Neural cell (in vitro differentiated cells): Measurements from ENCODE around the gene COX8A. TPM values are rescaled to one million over a fixed set of nuclear protein-coding genes. Genes with fewer than 3 reads are reported as not detected.
A peak's percentile ranks its signal among the peaks of the same experiment; 100 is the strongest.

Source experiments
- H2AFZ ChIP-seq: fragments of 200-600, 300-800 bp; sonication (generic), shearing (Covaris generic); 2 replicates; pipeline ENCODE4 v1.6.0; 2014; ENCODE audit warnings: low read depth, mild to moderate bottlenecking, antibody characterized with exemption, low read length, moderate library complexity
- H3F3A ChIP-seq: fragments of 200-600 bp; shearing (Covaris generic); 2 replicates; pipeline ENCODE4 v1.6.1; 2016; ENCODE audit warnings: mild to moderate bottlenecking, moderate library complexity, mixed read lengths, antibody characterized with exemption, low read length; ENCODE audit not compliant: insufficient read depth, poor library complexity, severe bottlenecking
- H3K27ac ChIP-seq: fragments of 200-600, 300-800 bp; sonication (generic), shearing (Covaris generic); 2 replicates; pipeline ENCODE4 v1.5.1; 2014; ENCODE audit warnings: mild to moderate bottlenecking, low read length, moderate library complexity
- H3K27me3 ChIP-seq: fragments of 300-800, 200-600 bp; sonication (generic), shearing (Covaris generic); 2 replicates; pipeline ENCODE4 v1.6.0; 2014; ENCODE audit warnings: mild to moderate bottlenecking, low read depth, low read length, moderate library complexity; ENCODE audit not compliant: insufficient read depth
- H3K36me3 ChIP-seq: fragments of 300-800, 200-600 bp; sonication (generic), shearing (Covaris generic); 2 replicates; pipeline ENCODE4 v1.5.1; 2014; ENCODE audit warnings: mild to moderate bottlenecking, antibody characterized with exemption, low read length, moderate library complexity; ENCODE audit not compliant: insufficient read depth
- H3K4me2 ChIP-seq: fragments of 300-800, 200-600 bp; sonication (generic), shearing (Covaris generic); 2 replicates; pipeline ENCODE4 v1.6.0; 2014; ENCODE audit warnings: mild to moderate bottlenecking, low read length
- H3K4me3 ChIP-seq: fragments of 300-800, 200-600 bp; sonication (generic), shearing (Covaris generic); 2 replicates; pipeline ENCODE4 v1.5.1; 2014; ENCODE audit warnings: mild to moderate bottlenecking, low read length, moderate library complexity
- H3K79me2 ChIP-seq: fragments of 200-600 bp; shearing (Covaris generic); replicated peaks from 2 replicates; pipeline ENCODE4 v1.6.0; 2014; ENCODE audit warnings: mild to moderate bottlenecking, low read length, moderate library complexity; ENCODE audit not compliant: insufficient read depth
- H3K9ac ChIP-seq: fragments of 300-800, 200-600 bp; sonication (generic), shearing (Covaris generic); 2 replicates; pipeline ENCODE4 v1.6.1; 2016; ENCODE audit warnings: mild to moderate bottlenecking, low read length, mixed read lengths
- H3K9me2 ChIP-seq: fragments of 200-600 bp; shearing (Covaris generic); 2 replicates; pipeline ENCODE4 v1.6.1; 2016; ENCODE audit warnings: mild to moderate bottlenecking, low read length, mixed read lengths; ENCODE audit not compliant: insufficient read depth
- H3K9me3 ChIP-seq: fragments of 200-600, 300-800 bp; sonication (generic), shearing (Covaris generic); 2 replicates; pipeline ENCODE4 v1.6.1; 2016; ENCODE audit warnings: mild to moderate bottlenecking, mixed run types, low read length, moderate library complexity, mixed read lengths
- H4K20me1 ChIP-seq: fragments of 200-600 bp; shearing (Covaris generic); 2 replicates; pipeline ENCODE4 v1.6.1; 2016; ENCODE audit warnings: mild to moderate bottlenecking, mixed run types; ENCODE audit not compliant: insufficient read depth
- CTCF ChIP-seq: fragments of 450-650 bp; IDR thresholded peaks from 2 replicates; pipeline ENCODE4 v1.5.1; 2014; ENCODE audit warnings: antibody characterized with exemption, mild to moderate bottlenecking, moderate library complexity; ENCODE audit not compliant: poor library complexity, severe bottlenecking
- EP300 ChIP-seq: fragments of 450-650 bp; conservative IDR thresholded peaks from 2 replicates; pipeline ENCODE4 v1.6.1; 2014; ENCODE audit warnings: antibody characterized with exemption, mild to moderate bottlenecking, moderate library complexity; ENCODE audit not compliant: poor library complexity, severe bottlenecking
- EZH2 ChIP-seq: fragments of 200-600, 300-800 bp; shearing (Covaris generic), sonication (generic); IDR thresholded peaks from 2 replicates; pipeline ENCODE4 v1.6.1; 2014; ENCODE audit warnings: antibody characterized with exemption, low read length, borderline replicate concordance, mild to moderate bottlenecking; ENCODE audit not compliant: insufficient read depth, poor library complexity, severe bottlenecking
- MXI1 ChIP-seq: fragments of 450-650 bp; conservative IDR thresholded peaks from 2 replicates; pipeline ENCODE4 v1.6.1; 2014; ENCODE audit warnings: antibody characterized with exemption, mild to moderate bottlenecking; ENCODE audit not compliant: poor library complexity, severe bottlenecking
- POLR2AphosphoS5 ChIP-seq: IDR thresholded peaks from 2 replicates; pipeline ENCODE4 v1.6.1; 2012
- RAD21 ChIP-seq: fragments of 450-650 bp; conservative IDR thresholded peaks from 2 replicates; pipeline ENCODE4 v1.6.1; 2014; ENCODE audit warnings: antibody characterized with exemption, mild to moderate bottlenecking, moderate library complexity
- SMC3 ChIP-seq: fragments of 450-650 bp; conservative IDR thresholded peaks from 2 replicates; pipeline ENCODE4 v1.6.1; 2014; ENCODE audit warnings: antibody characterized with exemption, mild to moderate bottlenecking, moderate library complexity; ENCODE audit not compliant: poor library complexity
- TAF1 ChIP-seq: IDR thresholded peaks from 2 replicates; pipeline ENCODE4 v1.6.1; 2012; ENCODE audit warnings: low read depth
- polyA plus RNA-seq: library from polyadenylated mRNA; depleted of rRNA; stranded (reverse); fragments of >200 nt; gene quantifications from 2 replicates; pipeline ENCODE4 v1.2.3, GENCODE V29; 2014
- TF ChIP-seq, protein P1 (sequence below): IDR thresholded peaks from 2 replicates; pipeline ENCODE4 v1.6.1; 2012; ENCODE audit warnings: borderline replicate concordance

Gene COX8A
- polyA plus RNA-seq, 1 donor from 2014 or later: 863 TPM

DNA sequence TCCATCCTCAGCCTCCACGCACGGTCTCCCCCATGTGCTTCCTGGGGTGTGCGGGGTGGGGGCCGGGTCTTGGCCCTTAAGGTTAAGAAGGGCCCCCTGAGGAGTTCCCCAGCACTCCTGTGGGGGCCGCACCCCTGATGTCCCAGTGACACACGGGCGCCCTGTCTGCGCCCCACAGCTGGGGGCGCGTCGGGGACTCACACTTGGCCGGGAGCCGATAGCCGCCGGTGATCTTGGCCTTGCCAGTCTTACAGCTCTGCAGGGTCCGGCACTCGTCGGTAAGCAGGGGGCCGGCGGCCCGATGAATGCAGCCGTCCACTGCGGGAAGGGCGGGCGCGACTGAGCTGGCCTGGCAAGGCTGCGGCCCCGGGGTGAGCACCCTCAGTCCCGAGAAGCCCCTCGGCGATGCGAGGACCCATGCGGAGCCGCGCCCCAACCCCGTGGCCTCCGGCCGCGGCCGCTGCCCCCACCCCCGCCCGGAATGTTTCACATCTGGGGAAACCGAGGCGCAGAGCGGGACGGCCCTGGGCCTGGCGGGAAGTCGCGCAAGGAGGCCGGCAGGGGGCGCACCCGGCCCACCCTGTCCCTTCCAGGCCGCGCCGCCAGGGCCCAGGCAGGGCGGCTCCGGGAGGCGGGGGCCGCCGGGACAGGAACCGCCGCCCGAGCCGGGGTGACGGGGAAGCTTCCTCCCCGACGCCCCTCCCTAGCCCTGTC, 25.8 kb downstream of the COX8A start:
- TF ChIP-seq RAD21 (peak; percentile 87), CTCF (peak; percentile 82), MXI1 (no peak), SMC3 (peak; percentile 93), POLR2AphosphoS5 (no peak), TAF1 (peak; percentile 29)
- H3K36me3 ChIP-seq: no peaks in the 10 kb centered on the region
- H3K9me2 ChIP-seq: no peaks in the 10 kb centered on the region
- no peaks in the 10 kb centered on the region for H3K9me3 ChIP-seq
- H4K20me1 ChIP-seq: no peaks in the 10 kb centered on the region
- no peaks in the 10 kb centered on the region for H3K27me3 ChIP-seq
- H2AFZ ChIP-seq: no peak overlapping the region
- no peak overlapping the region for H3K4me3 ChIP-seq
- no peaks in the 10 kb centered on the region for H3F3A ChIP-seq
- no peak overlapping the region for H3K4me2 ChIP-seq
- H3K79me2 ChIP-seq: no peaks in the 10 kb centered on the region
- H3K9ac ChIP-seq: no peak overlapping the region
- no peak overlapping the region for H3K27ac ChIP-seq

DNA sequence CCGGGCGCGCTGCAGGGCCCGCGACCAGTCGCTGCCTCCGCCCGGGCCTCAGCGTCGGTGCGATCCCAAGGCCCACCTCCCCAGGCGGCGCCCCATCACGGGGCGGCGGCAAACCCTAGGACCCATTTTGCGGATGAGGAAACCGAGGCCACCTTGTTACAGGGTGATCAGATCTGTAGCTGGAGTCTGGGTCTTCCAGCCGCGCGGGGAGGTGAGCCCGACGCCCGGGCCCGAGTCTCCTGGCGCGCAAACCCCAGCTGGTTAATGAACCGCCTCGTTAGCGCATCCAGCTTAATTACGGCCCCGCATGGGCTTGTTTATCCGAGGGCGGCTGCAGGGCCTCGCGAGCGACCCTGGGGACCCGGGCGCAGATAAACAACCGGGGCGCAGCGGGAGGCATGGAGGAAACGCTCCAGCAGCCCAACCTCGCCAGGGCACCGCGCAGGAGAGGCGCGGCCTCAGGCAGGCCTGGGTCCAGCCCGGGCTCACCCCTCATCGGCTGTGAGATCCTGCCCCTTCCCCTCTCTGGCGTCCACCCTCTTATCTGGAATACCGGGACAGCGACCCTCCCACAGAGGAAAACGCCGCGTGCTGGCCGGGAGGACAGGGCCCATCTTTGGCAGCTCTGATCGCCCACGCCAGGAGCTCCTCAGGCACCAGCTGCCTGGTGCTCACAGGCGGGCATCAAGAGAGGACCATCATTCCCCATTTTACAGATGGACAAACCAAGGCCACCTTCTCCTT, 26.5 kb downstream of the COX8A start:
- H4K20me1 ChIP-seq: no peaks in the 10 kb centered on the region
- no peaks in the 10 kb centered on the region for H3K27me3 ChIP-seq
- no peak overlapping the region for H3K4me3 ChIP-seq
- TF ChIP-seq SMC3 (peak; percentile 57), EP300 (no peak)
- H3K9me3 ChIP-seq: no peaks in the 10 kb centered on the region
- H3F3A ChIP-seq: no peaks in the 10 kb centered on the region
- no peaks in the 10 kb centered on the region for H3K9me2 ChIP-seq
- H3K27ac ChIP-seq: no peak overlapping the region
- H3K4me2 ChIP-seq: no peak overlapping the region
- no peaks in the 10 kb centered on the region for H3K36me3 ChIP-seq
- H3K79me2 ChIP-seq: no peaks in the 10 kb centered on the region
- no peak overlapping the region for H3K9ac ChIP-seq
- H2AFZ ChIP-seq: no peak overlapping the region

DNA sequence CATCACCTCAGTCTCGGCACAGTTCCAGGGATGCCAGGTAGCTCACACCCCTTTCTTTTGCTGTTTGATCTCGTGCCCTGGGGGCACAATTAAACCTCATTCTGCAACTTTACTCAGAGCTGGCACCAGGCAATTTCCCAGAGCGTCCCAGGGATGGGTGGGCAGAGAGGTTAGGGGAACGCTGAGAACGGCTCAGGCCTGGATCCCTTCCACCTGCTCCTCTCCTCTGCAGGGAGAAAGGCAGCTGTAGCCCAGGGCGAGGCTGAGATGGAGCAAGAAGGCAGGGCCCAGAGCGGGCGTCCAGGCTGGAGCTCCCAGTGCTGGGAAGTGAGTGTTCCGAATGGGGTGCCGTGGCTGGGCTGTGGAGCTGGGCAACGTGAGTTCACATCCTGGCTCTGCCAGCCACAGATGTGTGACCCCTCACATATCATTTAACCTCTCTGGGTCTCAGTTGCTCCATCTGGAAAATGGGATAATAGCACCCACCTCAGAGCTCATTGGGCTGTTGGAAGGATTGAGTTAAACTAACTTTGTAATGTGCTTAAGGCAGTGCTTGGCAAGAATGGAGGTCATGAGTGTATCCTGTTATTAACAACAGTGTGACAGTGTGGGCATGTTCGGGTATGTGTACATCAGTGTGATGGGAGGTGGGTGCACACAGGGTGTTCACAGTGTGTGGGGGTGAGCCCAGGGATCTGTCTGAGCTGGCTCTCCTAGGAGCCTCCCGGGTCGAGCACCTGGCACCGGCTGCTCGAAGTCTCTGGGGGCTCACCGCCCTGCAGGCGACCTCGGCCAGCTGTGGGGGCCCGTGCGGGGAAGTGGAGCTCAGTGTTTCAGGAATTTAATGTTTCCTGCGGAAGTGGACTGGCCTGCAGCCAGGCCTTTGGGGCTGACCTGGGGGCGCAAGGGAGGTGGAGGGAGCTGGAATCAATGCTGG, 27.3 kb downstream of the COX8A start:
- H3K9me3 ChIP-seq: no peaks in the 10 kb centered on the region
- H3K9me2 ChIP-seq: no peaks in the 10 kb centered on the region
- H3K4me3 ChIP-seq: no peak overlapping the region
- no peaks in the 10 kb centered on the region for H3K79me2 ChIP-seq
- H3K36me3 ChIP-seq: no peaks in the 10 kb centered on the region
- no peak overlapping the region for H3K9ac ChIP-seq
- no peaks in the 10 kb centered on the region for H4K20me1 ChIP-seq
- no peak overlapping the region for H3K4me2 ChIP-seq
- no peak overlapping the region for H3K27ac ChIP-seq
- TF ChIP-seq EZH2 (no peak), SMC3 (no peak), TAF1 (no peak), RAD21 (no peak), POLR2AphosphoS5 (no peak), EP300 (no peak), MXI1 (no peak), CTCF (no peak)
- TF ChIP-seq, protein P1, sequence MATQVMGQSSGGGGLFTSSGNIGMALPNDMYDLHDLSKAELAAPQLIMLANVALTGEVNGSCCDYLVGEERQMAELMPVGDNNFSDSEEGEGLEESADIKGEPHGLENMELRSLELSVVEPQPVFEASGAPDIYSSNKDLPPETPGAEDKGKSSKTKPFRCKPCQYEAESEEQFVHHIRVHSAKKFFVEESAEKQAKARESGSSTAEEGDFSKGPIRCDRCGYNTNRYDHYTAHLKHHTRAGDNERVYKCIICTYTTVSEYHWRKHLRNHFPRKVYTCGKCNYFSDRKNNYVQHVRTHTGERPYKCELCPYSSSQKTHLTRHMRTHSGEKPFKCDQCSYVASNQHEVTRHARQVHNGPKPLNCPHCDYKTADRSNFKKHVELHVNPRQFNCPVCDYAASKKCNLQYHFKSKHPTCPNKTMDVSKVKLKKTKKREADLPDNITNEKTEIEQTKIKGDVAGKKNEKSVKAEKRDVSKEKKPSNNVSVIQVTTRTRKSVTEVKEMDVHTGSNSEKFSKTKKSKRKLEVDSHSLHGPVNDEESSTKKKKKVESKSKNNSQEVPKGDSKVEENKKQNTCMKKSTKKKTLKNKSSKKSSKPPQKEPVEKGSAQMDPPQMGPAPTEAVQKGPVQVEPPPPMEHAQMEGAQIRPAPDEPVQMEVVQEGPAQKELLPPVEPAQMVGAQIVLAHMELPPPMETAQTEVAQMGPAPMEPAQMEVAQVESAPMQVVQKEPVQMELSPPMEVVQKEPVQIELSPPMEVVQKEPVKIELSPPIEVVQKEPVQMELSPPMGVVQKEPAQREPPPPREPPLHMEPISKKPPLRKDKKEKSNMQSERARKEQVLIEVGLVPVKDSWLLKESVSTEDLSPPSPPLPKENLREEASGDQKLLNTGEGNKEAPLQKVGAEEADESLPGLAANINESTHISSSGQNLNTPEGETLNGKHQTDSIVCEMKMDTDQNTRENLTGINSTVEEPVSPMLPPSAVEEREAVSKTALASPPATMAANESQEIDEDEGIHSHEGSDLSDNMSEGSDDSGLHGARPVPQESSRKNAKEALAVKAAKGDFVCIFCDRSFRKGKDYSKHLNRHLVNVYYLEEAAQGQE: no peak
- H3K27me3 ChIP-seq: no peaks in the 10 kb centered on the region
- no peak overlapping the region for H2AFZ ChIP-seq
- no peaks in the 10 kb centered on the region for H3F3A ChIP-seq
